GM12801 (cell line): ENCODE measurements around the gene GNA14.

ENCODE experiments used
- CTCF ChIP-seq: IDR thresholded peaks from one replicate; pipeline ENCODE4 v1.5.1; 2011; ENCODE audit warnings: control low read depth; ENCODE audit not compliant: insufficient read length; ENCODE audit errors: extremely low read depth

The GNA14 gene

GRCh38 chr9:77554586-77555105 is 93.5 kb downstream of the GNA14 start:
- no peak for TF ChIP-seq CTCF

DNA sequence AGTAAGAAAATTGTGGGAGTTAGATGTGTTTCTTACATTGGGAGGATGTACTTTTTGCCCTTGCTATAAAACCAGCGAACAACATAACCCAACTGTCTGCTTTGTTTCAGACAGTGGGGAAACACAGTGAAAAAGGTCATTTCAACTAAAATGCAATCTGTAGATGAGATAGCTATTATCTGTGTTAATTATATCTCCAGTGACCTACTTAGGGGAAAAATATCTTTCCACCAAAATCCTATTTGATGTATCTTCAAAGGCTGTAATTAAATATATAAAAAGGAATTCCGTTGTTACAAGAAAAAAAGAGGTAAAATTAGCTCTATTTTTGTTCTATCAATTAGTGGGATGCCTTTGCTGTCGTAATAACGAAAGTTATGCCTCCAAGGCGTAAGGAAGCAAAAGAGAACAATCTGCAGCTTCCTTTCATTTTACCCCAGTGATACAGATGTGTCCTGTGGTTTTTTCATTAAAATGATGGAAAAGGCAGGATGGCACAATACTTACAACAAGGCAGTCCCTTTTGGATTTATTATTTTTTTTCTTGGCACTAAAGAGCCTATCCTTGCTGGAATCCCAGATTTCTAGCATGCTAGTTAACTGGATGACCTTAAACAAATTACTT is 100.9 kb downstream of the GNA14 start:
- TF ChIP-seq CTCF: no peak

DNA sequence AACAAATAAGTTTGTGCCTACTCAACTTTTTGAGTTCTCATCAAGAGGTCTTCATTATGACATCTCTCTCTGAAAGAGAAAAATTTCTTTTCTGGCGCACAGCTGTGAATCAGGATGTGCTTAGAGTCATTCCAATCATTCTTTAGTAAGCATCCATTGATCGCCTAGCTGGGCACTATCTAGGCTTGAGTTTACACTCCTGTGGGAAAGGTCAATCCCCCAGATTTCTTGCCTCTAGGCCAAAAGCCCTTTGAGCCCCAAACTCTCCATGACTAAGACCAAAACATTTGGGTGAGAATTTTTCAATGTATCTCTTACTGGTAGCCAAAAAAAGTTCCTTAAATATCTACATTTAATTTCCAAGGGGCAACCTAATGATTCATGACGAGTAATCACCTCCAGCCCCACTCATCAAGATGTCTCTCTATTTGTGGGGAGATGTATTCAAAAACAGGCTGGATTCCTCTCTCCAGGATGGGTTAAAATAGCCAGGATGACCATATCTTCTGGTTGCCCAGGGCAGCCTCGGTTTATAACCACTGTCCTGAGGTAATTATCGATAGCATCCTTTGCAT is 101.7 kb downstream of the GNA14 start:
- TF ChIP-seq CTCF: no peak

GRCh38 chr9:77544546-77544945 is 103.6 kb downstream of the GNA14 start:
- no peak for TF ChIP-seq CTCF

DNA sequence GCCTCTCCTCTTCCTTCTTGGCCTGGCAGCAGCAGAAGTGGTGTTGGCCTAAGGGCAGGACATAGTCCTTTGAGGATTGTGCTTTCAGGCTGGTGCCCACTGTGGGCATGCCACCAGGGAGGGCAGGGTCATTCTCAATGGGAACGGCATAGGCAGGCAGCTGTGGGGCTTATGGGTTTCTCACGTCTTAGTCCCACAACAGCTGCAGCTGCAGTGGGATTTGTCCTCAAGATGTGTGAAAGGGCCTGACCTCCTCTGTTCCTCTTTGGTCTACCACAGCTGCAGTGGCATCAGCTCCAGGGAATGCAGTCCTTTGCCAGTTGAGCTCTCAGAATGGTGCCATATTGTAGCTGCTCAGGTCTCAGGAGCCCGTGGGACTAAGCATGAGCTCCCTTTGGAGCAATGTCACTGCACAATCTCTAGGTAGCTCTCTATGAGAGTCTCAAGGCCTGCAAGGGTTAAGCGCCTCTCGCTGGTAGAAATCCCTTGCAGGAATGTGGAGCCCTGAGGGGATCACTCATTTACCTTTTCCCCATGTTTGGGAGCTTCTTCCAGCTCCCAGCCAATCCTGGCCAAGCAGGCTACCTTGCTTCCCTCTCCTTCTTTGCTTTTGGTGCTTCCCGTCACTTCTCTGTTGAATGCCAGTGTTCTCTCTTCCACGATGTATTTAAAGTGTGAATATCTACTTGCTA is 104.8 kb downstream of the GNA14 start:
- TF ChIP-seq CTCF: no peak

DNA sequence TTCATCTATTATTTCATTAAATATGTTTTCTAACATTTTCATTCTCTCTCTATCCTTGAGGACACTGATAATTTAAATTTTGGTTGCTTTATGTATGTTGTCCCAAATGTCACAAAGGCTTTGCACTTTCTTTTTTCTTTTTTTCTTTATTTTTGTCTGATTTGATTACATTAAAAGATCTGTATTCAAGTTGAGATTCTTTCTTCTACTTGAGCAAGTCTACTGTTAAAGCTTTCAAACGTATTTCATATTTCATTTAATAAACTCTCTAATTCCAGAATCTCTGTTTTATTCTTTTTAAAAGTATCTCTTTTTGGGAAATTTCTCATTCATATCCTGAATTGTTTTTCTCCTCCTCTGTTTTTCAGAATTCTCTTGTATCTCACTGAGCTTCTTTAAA is 106.5 kb downstream of the GNA14 start:
- no peak for TF ChIP-seq CTCF

GRCh38 chr9:77541055-77541454 is 107.1 kb downstream of the GNA14 start:
- no peak for TF ChIP-seq CTCF
